Urinary bladder (tissue), 4 donors: ENCODE measurements around the gene BHLHE23. TPM values are rescaled to one million over a fixed set of nuclear protein-coding genes. Genes with fewer than 3 reads are reported as not detected.

Source experiments
- DNase-seq: peaks from one replicate; pipeline ENCODE4 v3.0.0-alpha.2; 2015; ENCODE audit errors: extremely low spot score
- H3K27ac ChIP-seq: one replicate; pipeline ENCODE4 v1.5.1; 2013; ENCODE audit warnings: low read depth, mild to moderate bottlenecking, moderate library complexity
- H3K36me3 ChIP-seq: one replicate; pipeline ENCODE4 v1.6.1; 2013; ENCODE audit warnings: mild to moderate bottlenecking, moderate library complexity; ENCODE audit not compliant: insufficient read depth
- H3K4me1 ChIP-seq: one replicate; pipeline ENCODE4 v1.6.1; 2013; ENCODE audit warnings: mild to moderate bottlenecking, moderate library complexity; ENCODE audit not compliant: insufficient read depth
- H3K4me3 ChIP-seq: one replicate; pipeline ENCODE4 v1.5.1; 2013; ENCODE audit warnings: low read depth, low read length
- WGBS: extraction: QIAGEN DNeasy Blood & Tissue Kit; methylation state at CpG from one replicate; pipeline ENCODE4 v1.1.7; 2013; 5-methylcytosine and 5-hydroxymethylcytosine counted together
- polyA plus RNA-seq: library from polyadenylated mRNA; stranded (reverse); fragments of 200-250 nt; gene quantifications from one replicate; pipeline ENCODE4 v1.2.3, GENCODE V29; 2013
- total RNA-seq: library from RNA; depleted of rRNA; stranded (reverse); fragments of >200 nt; gene quantifications from one replicate; pipeline ENCODE4 v1.2.3, GENCODE V29; 2014
- donor health status: healthy with polysubstance abuse.
- donor health status: healthy.

The BHLHE23 gene
- total and polyA plus RNA-seq, 2 donors, result 0.26 TPM; not detected in 1

GRCh38 chr20:63025534-63026331 lies 19.0 kb upstream of the BHLHE23 start:
- Histone ChIP-seq H3K4me3 (no peak overlapping the region), H3K27ac (no peak overlapping the region), H3K4me1 (no peaks in the 10 kb centered on the region), H3K36me3 (no peaks in the 10 kb centered on the region)
- DNase-seq, result no peak
- WGBS, result 26% methylated on average over 45 of the region's 45 CpGs

- H3K27ac ChIP-seq, result no peak overlapping the region
- no peaks in the 10 kb centered on the region for H3K4me1 ChIP-seq
- no peaks in the 10 kb centered on the region for H3K36me3 ChIP-seq
- WGBS, result 56% methylated on average over 28 of the region's 28 CpGs
- DNase-seq, result no peak
- H3K4me3 ChIP-seq, result no peak overlapping the region
Measured at GRCh38 chr20:63024573-63025392, 18.0 kb upstream of the BHLHE23 start.

- H3K4me3 ChIP-seq, result no peak overlapping the region
- no peaks in the 10 kb centered on the region for H3K36me3 ChIP-seq
- no peaks in the 10 kb centered on the region for H3K4me1 ChIP-seq
- no peak for DNase-seq
- H3K27ac ChIP-seq, result no peak overlapping the region
- WGBS, result 67% methylated on average over 33 of the region's 33 CpGs
Measured at GRCh38 chr20:63023936-63024571, 17.3 kb upstream of the BHLHE23 start.

GRCh38 chr20:63023071-63023935 lies 16.5 kb upstream of the BHLHE23 start:
- no peak overlapping the region for H3K27ac ChIP-seq
- H3K36me3 ChIP-seq, result no peaks in the 10 kb centered on the region
- no peak for DNase-seq
- no peaks in the 10 kb centered on the region for H3K4me1 ChIP-seq
- 70% methylated on average over 31 of the region's 31 CpGs for WGBS
- H3K4me3 ChIP-seq, result no peak overlapping the region

- no peaks in the 10 kb centered on the region for H3K4me1 ChIP-seq
- H3K27ac ChIP-seq, result no peak overlapping the region
- H3K4me3 ChIP-seq, result no peak overlapping the region
- H3K36me3 ChIP-seq, result no peaks in the 10 kb centered on the region
- no peak for DNase-seq
- WGBS, result 39% methylated on average over 12 of the region's 12 CpGs
Measured at GRCh38 chr20:63022501-63022900, 15.7 kb upstream of the BHLHE23 start.

GRCh38 chr20:63021356-63022321 lies 14.9 kb upstream of the BHLHE23 start:
- WGBS, result 56% methylated on average over 40 of the region's 40 CpGs
- no peak for DNase-seq
- Histone ChIP-seq H3K4me3 (no peak overlapping the region), H3K4me1 (no peaks in the 10 kb centered on the region), H3K36me3 (no peaks in the 10 kb centered on the region), H3K27ac (no peak overlapping the region)

- no peak for DNase-seq
- Histone ChIP-seq H3K4me3 (no peak overlapping the region), H3K4me1 (no peaks in the 10 kb centered on the region), H3K27ac (no peak overlapping the region), H3K36me3 (no peaks in the 10 kb centered on the region)
- 87% methylated on average over 10 of the region's 10 CpGs for WGBS
Measured at GRCh38 chr20:63020681-63021080, 13.9 kb upstream of the BHLHE23 start.

- no peaks in the 10 kb centered on the region for H3K36me3 ChIP-seq
- H3K27ac ChIP-seq, result no peak overlapping the region
- H3K4me1 ChIP-seq, result peaks cover 1% of the 10 kb centered on the region
- H3K4me3 ChIP-seq, result no peak overlapping the region
- WGBS, result 90% methylated on average over 25 of the region's 25 CpGs
- DNase-seq, result no peak
Measured at GRCh38 chr20:63017826-63018411, 11.2 kb upstream of the BHLHE23 start.

GRCh38 chr20:63017076-63017825 lies 10.5 kb upstream of the BHLHE23 start:
- no peak for DNase-seq
- Histone ChIP-seq H3K27ac (no peak overlapping the region), H3K4me3 (no peak overlapping the region), H3K4me1 (peaks cover 1% of the 10 kb centered on the region), H3K36me3 (no peaks in the 10 kb centered on the region)
- WGBS, result 74% methylated on average over 22 of the region's 22 CpGs

- no peak overlapping the region for H3K27ac ChIP-seq
- no peak for DNase-seq
- H3K4me3 ChIP-seq, result no peak overlapping the region
- WGBS, result 71% methylated on average over 14 of the region's 14 CpGs
- H3K4me1 ChIP-seq, result peaks cover 1% of the 10 kb centered on the region
- no peaks in the 10 kb centered on the region for H3K36me3 ChIP-seq
Measured at GRCh38 chr20:63016514-63017075, 9.8 kb upstream of the BHLHE23 start.

GRCh38 chr20:63015662-63016361 lies 9.0 kb upstream of the BHLHE23 start:
- Histone ChIP-seq H3K36me3 (no peaks in the 10 kb centered on the region), H3K27ac (no peak overlapping the region), H3K4me3 (no peak overlapping the region), H3K4me1 (peaks cover 1% of the 10 kb centered on the region)
- no peak for DNase-seq
- 67% methylated on average over 21 of the region's 22 CpGs for WGBS
